Kidney tubule cell (primary cell): ENCODE data around the gene EIF1B.
A peak's percentile ranks its signal among the peaks of the same experiment; 100 is the strongest.
"Not testable (repeated sequence)": the region's sequence is repeated elsewhere in the genome, so short reads cannot be mapped to it uniquely, and the experiment has no call there.

Experiments
- DNase-seq: peaks from one replicate; pipeline ENCODE4 v3.0.0-alpha.2; 2018; ENCODE audit warnings: low spot score

The EIF1B gene

GRCh38 chr3:40309418-40309924 lies at the start of gene EIF1B:
TSS of gene EIF1B (plus strand) at chr3:40309707. CDS start at chr3:40309942, 235 bp downstream.
- DNase-seq, result peak; percentile 98

- DNase-seq, result no peak
Measured at GRCh38 chr3:40262331-40262730, 47.2 kb upstream of the EIF1B start.

GRCh38 chr3:40264451-40264850 lies 45.1 kb upstream of the EIF1B start:
- DNase-seq, result no peak

- peak; percentile 21 for DNase-seq
Measured at GRCh38 chr3:40265181-40265580, 44.3 kb upstream of the EIF1B start.

- DNase-seq, result peak; percentile 56
Measured at GRCh38 chr3:40267937-40268724, 41.4 kb upstream of the EIF1B start.

GRCh38 chr3:40268802-40269524 lies 40.5 kb upstream of the EIF1B start:
- DNase-seq, result no peak

GRCh38 chr3:40278791-40279190 lies 30.7 kb upstream of the EIF1B start:
- no peak for DNase-seq

- no peak for DNase-seq
Measured at GRCh38 chr3:40281995-40282394, 27.5 kb upstream of the EIF1B start.

GRCh38 chr3:40283057-40283456 lies 26.4 kb upstream of the EIF1B start:
- not testable (repeated sequence) for DNase-seq

- no peak for DNase-seq
Measured at GRCh38 chr3:40287248-40287647, 22.3 kb upstream of the EIF1B start.

GRCh38 chr3:40290396-40290795 lies 19.1 kb upstream of the EIF1B start:
- DNase-seq, result peak; percentile 10

- no peak for DNase-seq
Measured at GRCh38 chr3:40291471-40291870, 18.0 kb upstream of the EIF1B start.

- peak; percentile 13 for DNase-seq
Measured at GRCh38 chr3:40292637-40293349, 16.7 kb upstream of the EIF1B start.

- DNase-seq, result no peak
Measured at GRCh38 chr3:40294434-40294833, 15.1 kb upstream of the EIF1B start.

GRCh38 chr3:40298075-40298474 lies 11.4 kb upstream of the EIF1B start:
- DNase-seq, result no peak

- no peak for DNase-seq
Measured at GRCh38 chr3:40299130-40299720, 10.3 kb upstream of the EIF1B start.

GRCh38 chr3:40299721-40300335 lies 9.7 kb upstream of the EIF1B start:
- DNase-seq, result peak; percentile 46

GRCh38 chr3:40302784-40303183 lies 6.7 kb upstream of the EIF1B start:
- DNase-seq, result no peak

- no peak for DNase-seq
Measured at GRCh38 chr3:40304352-40304751, 5.2 kb upstream of the EIF1B start.

- no peak for DNase-seq
Measured at GRCh38 chr3:40306336-40306735, 3.2 kb upstream of the EIF1B start.

- no peak for DNase-seq
Measured at GRCh38 chr3:40307176-40307575, 2.3 kb upstream of the EIF1B start.
